ENCODE results near the gene PKD2.
"Not testable (repeated sequence)": the region's sequence is repeated elsewhere in the genome, so short reads cannot be mapped to it uniquely, and the experiment has no call there.

The PKD2 gene

DNA sequence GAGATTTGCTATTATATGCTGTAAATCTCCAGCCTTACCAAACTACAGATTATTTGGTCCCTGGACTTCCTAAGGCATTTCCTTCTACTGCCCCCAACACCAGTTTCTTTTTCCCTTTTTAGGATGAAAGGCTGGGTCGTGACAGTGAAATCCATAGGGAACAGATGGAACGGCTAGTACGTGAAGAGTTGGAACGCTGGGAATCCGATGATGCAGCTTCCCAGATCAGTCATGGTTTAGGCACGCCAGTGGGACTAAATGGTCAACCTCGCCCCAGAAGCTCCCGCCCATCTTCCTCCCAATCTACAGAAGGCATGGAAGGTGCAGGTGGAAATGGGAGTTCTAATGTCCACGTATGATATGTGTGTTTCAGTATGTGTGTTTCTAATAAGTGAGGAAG, 67.9 kb downstream of the PKD2 start:
- DNase-seq = no peak

DNA sequence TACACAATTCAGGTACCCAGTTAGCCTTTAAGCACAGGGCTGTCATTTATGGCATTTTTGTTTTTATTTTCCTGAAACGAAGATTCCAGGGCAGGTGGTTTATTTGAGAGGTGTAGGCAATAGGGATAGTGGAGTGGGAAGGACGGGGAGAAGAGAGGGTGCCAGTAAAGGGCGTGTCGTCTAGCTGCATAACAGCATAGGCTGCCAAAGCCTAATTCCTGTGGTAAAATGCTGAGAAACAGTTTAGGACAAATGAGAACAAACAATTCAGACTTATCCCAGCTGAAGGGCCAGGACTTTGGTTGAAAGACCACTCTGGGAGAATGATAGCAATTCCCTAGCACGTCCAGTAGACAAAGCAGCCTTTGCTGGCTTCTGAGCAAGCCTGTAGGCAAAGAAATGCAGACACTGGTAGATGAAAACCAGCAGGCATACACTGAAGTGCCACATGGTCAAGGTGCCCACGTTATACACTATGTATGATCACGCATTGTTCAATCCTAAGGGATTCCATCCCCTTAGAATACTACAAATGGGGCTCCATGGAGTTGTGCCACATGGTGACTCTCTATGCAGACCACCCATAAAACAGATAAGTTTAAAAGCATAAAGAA, 70.6 kb downstream of the PKD2 start:
- DNase-seq = no peak

DNA sequence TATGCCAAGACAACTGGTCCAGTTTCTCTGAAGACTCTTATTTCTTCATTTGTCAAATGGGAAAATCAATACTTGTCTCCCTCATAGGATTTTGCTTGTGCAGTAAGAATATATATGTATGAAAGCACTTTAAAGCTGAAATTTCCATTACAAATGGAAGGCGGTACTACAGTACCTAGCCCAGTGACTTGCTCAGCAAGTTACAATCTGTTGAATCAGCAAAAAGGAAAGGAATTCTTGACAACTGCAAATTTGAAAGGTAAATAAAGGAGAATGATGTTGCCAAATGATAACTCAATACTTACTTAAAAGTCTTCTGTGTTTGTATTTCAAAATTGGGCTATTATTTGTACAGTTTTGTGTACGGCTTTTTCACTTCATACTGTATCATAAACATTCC, 71.1 kb downstream of the PKD2 start:
- DNase-seq = no peak

DNA sequence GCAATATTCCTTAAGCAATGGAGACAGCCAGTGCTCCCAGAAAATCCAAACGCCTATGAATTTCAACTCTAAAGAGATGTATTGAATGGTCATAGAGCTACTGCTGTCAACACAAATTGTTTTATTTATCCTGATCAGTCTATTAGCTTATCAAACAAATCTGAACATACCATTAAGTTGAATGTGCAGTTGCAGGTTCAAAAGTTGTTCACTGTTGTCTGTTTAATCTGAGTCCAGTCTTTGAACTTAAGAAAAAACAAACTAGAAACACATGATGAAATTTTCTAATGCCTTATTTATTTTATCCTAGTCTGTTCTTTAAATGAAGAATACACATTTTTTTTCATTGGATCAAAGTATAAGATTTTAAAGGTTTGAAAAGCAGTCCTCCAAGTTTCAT, 73.2 kb downstream of the PKD2 start:
- DNase-seq = no peak

DNA sequence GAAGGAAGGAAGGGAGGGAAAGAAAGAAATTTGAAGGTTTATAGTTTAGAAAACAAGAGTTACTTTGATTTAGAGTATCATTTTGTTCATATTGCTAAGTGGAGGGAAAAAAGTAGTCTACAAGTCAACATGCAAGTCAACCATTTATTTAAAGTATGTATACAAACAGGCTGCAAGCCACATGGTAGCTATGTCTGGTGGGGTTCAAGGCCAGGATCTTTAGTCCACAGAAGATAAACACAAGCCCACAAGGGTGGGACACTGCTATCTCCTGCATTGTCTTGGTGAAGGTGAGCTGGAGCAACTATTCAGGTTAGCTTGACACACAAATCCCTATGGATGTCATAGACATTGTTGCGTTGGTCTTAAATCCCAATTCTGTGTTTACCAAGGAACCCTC, 79.6 kb downstream of the PKD2 start:
- no peak for DNase-seq

DNA sequence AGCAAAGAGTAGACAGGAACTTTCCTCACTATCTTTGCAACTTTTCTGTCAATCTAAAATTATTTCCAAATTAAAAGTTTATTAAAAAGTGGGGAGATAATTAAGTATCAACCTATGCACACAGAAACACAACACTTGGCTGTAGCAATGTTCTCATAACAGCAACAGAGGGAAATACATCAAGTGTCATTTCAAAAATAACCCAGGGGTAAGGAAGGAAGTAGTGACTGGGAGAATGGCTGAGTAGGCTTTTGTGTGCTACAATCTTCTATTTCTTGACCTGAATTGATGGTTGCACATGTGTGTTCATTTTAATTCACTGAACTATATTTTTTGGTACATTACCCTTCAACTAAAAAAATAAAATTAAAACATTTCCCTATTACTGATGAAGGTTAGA, 83.5 kb downstream of the PKD2 start:
- no peak for DNase-seq

DNA sequence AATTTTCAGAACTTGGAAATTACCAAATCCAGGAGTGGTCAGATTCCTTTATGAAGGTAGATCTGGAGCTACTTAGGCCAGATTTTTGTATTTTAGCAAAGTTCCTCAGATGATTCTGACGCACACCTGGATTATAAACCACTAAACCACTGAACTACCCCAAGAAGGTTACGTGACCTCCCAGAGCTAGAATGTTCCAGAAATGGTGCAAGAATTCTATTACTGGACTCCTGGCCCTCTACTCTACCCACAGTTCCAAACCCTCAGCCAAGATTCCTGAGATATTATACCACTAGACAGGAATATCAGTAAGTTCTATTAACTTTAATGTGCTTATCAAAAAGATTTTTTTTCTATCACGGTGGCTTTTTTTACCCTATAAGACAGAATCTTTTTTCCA, 83.9 kb downstream of the PKD2 start:
- DNase-seq = no peak

DNA sequence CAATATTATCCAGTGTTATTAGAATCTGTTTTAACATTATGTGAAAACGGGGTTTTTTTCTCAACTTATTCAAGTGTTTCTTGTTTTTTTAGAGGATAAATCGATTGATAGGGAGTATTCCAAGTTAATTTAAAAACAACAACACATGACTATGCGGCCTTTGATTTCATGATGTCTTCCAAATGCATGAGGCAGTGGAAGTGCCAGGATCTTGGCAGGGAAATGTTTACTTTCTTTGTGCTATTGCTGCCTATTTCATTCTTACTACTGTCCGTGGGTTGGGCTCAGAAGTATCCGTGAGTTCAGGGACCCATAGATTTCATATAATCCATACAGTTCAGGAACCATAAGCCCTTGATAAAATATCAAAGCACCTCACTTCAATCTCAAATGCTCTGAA, 86.4 kb downstream of the PKD2 start:
- no peak for DNase-seq

DNA sequence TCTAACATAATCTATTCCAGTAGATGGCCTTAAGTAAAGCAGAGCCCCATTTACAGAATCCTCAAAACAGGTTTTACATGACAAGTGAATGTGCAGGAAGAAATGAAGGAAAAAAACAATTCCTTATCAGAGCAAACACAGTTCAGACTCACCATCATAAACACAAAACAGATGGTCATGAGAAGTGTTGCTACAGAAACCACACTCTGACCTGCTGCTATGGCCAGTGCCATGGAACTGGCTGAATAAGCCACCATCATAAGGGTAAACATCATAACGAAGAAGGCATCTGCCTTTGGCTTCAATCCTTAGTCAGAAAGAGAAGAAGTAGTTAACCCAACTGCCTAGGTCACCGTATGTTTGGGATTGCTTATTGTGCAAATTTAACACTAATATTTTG, 89.9 kb downstream of the PKD2 start:
- peak in 1 of 3 donors; percentile 9 for DNase-seq

DNA sequence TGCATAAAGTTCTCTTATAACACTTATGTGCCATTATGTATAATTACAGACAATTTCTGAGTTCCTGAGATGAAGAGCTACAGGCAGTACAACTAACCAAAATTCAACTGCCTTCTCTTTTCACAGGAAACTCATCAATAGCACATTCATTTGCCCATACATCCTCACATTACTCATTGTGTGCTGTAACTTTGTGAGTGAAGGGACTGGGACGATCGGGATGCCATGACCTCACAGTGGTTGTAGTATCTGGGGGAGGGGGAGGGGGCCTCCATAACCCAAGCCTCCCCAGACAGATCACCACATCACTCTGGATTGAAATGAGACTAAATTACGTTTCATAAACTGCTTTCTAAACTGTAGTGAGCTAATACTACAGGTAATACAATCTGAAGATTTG, 90.3 kb downstream of the PKD2 start:
- peak in 1 of 3 donors; percentile 11 for DNase-seq

DNA sequence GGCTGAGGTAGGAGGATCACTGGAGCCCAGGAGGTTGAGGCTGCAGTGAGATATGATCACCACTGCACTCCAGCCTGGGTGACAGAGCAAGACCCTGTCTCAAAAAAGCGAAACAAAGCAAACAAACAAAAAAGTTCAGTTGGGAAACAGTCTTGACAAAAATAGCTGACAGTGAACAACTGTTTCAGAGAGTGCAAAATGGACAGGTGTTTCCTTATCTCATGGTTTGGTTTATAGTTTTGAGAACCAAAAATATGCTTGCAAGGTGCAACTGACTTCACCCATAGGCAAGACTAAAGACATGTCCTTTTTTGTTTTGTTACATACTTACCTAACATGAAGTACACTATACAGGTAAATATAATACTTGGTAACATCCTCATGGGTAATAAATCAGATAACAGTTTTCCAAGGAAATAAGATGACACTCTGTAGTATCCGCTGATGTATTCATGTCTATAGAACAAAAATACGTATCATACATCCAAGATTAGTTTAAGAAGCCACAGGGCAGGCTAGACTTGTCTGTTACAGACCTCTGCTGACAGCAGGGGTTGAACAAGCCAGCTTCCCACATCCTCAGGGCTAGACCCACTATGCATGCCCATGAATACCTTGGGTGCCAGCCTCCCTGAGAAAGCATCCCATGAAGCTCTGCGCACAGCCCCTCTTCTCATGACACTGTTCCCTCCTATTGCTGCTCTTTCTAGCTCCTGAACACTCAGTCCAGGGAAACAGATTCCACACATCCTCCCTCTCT, 91.7 kb downstream of the PKD2 start:
- DNase-seq = no peak

DNA sequence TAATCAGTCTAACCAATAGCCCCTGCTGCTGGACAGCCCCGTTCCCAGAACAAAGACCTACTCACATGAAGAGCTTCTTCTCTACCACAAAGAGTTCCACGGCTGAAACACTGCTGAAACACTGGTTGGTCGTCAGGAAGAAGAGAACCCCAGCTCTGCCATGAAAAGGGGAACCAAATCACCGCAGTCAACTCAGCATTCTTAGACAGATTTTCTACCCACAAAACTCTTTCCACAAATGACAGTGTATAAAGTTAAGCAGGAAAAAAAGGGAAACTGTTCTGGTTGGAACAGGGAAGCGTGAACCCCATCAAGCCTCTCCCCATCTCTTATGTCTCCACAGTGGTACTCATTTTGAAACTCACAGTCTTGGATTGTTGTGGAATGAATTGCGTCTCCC, 93.7 kb downstream of the PKD2 start:
- DNase-seq = peak; percentile 64 to 80 (median 75)

DNA sequence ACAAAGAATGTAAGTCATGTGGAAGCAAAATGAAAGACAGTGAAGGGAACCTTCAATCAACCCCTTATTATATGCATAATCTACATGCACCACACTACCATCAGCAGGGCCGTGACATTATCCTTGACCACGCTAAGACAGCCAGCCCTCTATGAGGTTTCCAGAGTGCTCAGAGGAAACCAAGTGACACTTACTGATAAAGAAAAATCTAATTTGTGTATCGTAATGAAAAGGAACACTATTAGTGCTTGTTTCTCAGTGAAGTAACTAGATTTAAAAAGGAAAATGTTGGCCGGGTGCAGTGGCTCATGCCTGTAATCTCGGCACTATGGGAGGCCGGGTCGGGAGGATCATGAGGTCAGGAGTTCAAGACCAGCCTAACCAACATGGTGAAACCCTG, 94.6 kb downstream of the PKD2 start:
- DNase-seq = no peak

DNA sequence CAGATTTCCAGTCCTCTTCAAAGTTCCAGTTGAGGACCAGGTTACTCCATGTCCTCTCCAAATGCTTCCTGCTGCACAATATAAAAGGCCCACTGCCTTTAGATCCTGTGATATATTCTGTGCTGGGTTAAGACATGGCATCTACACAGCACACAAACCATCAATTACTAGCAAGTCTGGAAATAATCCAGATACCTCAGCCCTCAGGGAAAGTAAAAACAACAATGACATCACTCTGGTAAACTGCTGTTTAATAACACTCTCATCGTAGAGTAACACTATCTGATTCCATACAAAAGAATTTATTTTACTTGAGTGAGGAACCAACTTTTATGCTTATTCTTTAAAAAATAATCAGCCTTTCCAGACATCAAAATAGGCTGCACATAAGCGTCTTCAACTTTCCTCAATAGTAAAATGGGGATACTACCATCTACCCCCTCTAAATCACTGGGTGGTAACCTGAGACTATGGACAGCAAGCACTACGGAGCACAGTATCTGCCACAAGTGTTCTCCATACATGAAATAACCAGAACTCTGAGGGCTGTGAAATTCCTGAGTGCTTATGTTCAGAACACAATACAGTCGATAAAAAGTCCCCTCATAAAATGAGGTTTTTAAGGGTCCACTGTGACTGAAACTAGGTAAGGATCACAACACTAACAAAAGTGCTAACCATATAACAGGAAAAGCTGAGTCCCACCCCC, 97.6 kb downstream of the PKD2 start:
- peak in 1 of 3 donors; percentile 3 for DNase-seq

DNA sequence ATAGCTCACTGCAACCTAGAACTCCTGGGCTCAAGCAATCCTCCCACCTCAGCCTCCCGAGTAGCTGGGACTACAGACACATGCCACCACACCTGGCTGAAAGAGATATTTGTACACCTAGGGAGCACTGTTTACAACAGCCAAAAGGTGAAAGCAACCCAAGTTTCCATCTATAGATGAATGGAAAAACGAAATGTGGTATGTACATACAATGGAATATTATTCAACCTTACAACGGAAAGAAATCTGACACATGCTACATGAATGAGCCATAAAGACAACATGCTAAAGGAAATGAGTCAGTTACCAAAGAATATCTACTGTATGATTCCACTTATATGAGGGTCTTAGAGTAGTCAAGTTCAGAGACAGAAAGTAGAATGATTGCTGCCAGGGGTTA, 98.8 kb downstream of the PKD2 start:
- DNase-seq = no peak

DNA sequence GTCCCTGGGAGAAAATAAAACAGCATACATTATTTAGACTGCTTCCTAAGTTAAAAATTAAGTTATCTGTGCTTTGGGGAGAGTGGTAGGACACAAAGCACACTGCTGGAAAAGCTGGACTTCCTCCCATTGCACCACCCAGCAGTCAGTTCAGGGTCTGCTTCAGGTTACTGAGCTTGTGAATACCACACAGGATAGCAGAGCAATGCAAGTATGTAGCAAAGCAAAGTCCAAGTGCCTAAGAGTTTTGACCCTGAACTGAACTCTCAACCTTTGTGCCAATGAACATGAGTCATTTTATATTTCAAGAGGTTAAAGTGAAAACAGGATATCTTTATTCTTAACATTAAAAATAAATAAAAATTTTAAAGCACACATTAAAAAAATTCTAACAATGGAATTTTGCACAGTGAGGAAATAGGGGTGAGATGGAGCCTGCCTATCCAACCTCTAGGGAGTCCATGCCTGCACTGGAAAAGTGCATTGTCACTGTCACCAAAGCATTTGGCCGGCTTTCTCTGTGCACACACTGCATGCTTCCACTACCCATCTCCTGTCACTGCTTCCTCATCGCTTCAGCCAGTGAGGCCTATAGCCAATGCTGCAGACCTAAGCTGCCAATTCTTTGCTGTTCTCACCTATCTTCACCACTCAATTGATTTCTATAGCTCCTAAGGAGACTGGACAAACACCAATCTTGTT, 100.1 kb downstream of the PKD2 start:
- DNase-seq = peak; percentile 22 to 33 (median 23)

DNA sequence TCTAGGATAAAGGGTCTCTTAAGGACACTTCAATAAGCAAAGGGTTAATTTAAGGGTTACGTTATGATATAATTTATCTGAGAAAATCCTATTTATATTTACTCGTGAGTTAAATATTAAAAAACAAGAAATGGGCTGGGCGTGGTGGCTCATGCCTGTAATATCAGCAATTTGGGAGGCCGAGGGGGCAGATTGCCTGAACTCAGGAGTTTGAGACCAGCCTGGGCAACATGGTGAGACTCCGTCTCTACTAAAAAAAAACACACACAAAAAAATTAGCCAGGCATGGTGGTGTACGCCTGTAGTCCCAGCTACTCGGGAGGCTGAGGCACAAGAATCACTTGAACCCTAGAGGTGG, 100.7 kb downstream of the PKD2 start:
- DNase-seq = not testable (repeated sequence)

DNA sequence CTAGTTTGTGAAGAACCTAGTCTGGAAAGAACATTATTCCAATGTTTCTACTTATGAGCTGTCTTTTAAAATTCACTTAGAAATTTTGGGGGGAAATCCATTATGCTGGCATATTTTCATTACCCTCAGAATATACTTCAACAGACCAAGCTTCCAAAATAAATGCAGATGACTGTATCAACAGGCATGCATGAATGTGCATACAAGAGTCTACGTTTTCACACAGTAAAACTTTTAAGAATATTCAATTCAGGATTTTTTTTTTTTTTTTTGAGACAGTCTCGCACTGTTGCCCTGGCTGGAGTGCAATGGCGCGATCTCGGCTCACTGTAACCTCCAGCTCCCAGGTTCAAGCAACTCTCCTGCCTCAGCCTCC, 101.3 kb downstream of the PKD2 start:
- peak in 1 of 3 donors; percentile 8 for DNase-seq

DNA sequence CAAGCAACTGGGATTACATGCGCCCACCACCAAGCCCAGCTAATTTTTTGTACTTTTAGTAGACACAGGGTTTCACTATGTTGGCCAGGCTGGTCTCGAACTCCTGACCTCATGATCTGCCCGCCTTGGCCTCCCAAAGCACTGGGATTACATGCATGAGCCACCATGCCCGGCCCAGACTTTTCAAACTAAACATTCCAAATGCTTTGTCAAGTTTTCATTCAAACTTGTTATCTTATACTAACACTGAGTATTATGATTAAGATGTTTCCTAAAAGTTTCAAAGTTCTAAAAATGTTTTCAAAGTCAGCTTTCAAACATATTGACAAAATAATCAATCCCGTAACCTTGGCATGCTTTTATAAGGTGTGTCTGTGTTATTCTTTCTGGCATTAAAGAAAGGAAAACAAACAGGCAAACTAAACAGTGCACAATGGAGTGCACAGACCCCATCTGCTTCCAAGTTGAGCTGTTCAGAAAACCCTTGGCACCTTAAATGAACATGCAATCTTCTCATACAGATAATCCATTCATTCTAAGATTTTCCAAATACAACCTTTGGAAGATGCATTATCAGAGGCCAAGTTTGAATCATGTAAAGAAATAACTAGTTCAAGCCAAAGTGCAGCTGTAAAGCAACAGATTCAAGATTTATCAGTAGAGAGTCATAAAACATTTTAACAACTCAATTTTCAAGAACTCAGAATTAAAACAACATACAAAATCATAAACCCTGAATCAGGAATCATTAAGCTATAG, 101.9 kb downstream of the PKD2 start:
- DNase-seq = peak in 1 of 3 donors; percentile 12

DNA sequence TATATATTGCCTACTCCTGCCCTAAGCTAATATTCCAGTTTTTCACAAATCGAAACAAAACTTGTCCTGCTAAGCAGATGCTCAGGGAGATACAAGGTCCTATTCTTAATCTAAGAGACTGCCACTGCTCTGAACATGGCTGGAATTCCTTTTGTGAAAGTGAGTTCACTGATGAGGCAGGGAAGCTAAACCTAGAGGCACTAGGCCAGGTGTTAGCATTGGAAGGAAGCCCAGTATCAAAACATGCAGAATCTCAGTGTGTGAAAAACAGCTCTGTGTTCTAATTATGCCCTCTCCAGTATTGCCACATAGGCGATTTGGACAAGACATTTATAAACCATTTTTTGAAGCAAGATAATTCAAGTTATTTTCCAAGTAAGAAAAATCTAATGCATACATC, 103.4 kb downstream of the PKD2 start:
- DNase-seq = peak in 1 of 3 donors; percentile 13

DNA sequence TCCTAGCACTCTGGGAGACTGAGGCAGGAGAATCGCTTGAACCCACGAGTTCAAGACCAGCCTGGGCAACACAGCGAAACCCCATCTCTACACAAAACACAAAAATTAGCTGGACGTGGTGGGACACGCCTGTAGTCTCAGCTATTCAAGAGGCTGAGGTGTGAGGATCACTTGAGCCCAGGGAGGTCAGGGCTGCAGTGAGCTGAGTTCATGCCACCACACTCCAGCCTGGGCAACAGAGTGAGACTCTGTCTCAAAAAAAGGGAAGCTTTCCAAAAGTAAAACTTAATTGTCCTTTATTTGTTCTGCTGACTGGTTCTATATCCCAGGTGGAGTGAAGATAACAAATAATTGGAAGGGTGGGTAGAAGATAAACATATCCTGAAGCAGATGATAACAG, 105.4 kb downstream of the PKD2 start:
- DNase-seq = no peak

DNA sequence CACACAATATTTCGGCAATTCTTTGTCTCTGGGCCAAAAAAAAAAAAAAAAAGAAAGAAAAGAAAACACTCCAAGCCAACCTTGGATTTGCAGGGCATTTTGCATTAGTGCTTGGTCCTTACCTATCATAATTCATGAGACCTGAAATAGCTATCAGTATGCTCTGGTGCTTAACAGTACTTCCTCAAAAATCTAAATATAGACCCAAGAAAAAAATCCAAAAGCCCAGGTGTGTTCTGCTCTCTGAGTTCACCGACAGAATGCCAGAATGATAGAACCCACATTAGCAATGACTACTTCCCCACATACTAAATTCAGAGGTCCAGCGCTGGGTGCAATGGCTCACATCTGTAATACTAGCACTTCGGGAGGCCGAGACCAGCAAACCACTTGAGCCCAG, 108.2 kb downstream of the PKD2 start:
- DNase-seq = no peak

DNA sequence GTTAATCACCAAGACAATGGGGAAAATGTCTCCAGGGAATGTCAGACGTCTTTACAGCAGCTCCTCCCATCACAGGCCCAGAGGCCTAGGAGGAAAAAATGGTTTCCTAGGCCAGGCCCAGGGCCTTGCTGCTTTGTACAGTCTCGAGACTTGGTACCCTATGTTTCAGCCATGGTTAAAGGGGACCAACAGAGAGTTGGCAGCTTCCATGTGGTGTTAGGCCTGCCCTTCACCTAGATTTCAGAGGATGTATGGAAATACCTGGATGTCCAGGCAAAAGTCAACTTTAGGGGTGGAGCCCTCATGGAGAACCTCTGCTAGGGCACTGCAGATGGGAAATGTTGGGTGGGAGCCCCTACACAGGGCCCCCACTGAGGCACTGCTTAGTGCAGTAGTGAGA, 112.5 kb downstream of the PKD2 start:
- no peak for DNase-seq

All from suppressor macrophage treated with lipopolysaccharide for 1 hour (primary cell).